T-helper 1 cell treated with Interleukin-12 subunit alpha and Interleukin-12 subunit beta and Interleukin-4 antibody, amounts not matched to agents 30 ng/mL and 1 ng/mL, for 36 hours (primary cell): Measurements from ENCODE around the gene CLN6. TPM values are rescaled to one million over a fixed set of nuclear protein-coding genes. Genes with fewer than 3 reads are reported as not detected.

Source experiments
- intact Hi-C: fragments of 100-400 bp; cut with micrococcal nuclease; formaldehyde crosslinking; loops from one replicate; pipeline ENCODE4 v1.15.1; 2024
- total RNA-seq: library from RNA; stranded (reverse); gene quantifications from 2 replicates; pipeline ENCODE4 v1.2.3, GENCODE V29; 2022

Gene CLN6
- 66.8 and 69.1 TPM in 2 replicates for total RNA-seq

DNA sequence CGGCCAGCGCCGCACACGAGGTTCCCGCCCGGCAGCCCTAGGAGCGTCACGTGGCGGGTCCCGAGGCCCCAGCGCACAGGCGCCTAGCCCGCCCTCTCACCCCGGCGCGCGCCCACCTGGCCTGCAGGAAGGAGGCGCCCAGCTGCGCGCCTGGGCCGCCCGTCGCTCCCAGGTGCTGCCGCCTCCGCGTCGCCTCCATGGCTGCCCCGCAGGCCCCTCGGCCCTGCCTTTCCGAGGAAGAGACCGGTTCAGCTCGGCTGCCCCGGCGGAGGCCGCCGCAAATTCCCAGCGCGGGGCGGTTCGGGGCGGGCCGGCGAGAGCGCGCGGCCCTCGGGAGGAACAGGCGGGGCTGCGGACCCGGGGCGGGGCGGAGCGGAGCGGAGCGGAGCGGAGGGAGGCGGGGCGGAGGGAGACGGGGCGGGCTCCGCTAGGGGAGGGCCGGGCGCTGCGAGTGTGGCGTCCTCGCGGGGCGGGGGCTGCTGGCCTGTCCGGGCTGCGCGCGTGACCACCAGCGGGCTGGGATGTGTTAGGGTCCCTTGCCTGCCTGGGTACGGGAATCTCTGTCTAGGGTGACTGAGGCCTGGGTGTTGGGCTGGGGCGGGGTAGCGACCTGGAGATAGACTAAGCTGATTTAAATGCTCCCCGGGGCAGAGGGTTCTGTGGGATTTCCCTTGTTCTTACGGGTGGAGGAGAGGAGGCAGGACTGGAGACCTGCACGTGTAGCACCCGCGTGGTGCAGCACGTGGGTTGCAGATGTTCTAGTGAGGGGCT, at the start of gene CLN6:
CLN6 (minus strand) TSS at position 343 of the 771 bp plus-strand sequence; CDS start at position 199, 144 bp downstream.
- intact Hi-C loops: loop anchor here (1.0 to 2.0 kb wide), 6 partner anchors 21 to 389 kb away; partner anchors contain the start of genes FEM1B, PIAS1 and RNU6-1

DNA sequence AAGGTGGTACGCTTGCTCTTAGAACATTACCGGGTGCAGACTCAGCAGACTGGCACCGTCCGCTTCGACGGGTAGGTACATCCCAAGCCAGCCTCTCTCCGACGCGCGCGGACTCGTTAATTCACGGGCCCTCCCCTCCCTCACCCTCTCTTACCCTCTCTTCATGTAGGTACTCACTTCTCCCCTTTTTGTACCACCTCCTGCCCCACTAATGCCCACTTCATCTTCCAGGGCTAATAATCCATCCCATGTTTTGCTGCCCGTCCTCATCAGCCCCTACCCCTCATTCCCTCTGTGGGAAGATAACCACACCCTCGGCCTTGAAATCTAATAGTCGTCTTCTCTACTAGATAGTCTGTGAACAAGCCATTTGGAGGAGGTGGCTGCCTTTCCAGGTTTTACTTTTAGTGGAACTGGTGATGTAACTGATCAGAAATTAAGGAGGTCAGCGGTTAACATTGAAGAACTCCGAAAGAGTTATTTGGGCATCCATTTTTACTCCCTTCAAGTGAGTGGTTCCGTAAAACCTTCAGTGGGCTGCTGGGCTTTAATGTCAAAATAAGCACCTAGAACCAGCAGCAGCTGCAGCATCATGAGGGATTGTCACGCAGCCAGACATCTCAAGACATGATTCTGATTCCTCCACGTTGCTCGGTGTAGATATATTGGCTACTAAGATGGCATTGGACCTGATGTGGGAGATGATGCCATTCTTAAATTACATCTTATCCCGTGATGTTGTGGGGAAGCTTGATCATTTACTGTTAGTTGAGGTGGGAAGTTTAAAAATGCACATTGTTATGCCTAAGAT, 49.3 kb upstream of the CLN6 start:
- intact Hi-C loops: loop anchor here (1.0 to 5.0 kb wide), 7 partner anchors 21 to 1771 kb away; partner anchors contain the start of genes MAP2K5 and ZWILCH

DNA sequence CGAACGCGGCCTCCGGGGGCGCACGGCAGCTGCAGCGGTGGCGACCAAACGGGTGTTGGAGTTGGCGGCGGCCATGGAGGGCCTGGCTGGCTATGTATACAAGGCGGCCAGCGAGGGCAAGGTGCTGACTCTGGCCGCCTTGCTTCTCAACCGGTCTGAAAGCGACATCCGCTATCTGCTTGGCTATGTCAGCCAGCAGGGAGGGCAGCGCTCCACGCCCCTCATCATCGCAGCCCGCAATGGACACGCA, 48.7 kb upstream of the CLN6 start:
- intact Hi-C loops: loop anchor here (1.0 to 5.0 kb wide), 7 partner anchors 21 to 1771 kb away; partner anchors contain the start of genes MAP2K5 and ZWILCH

GRCh38 chr15:68277603-68278344, 48.2 kb upstream of the CLN6 start, which contains the start of gene FEM1B:
FEM1B (plus strand) TSS chr15:68277745; CDS start chr15:68278418, 673 bp downstream.
- intact Hi-C loops: loop anchor here (1.0 to 5.0 kb wide), 10 partner anchors 20 to 1770 kb away; partner anchors contain the start of genes CLN6, MAP2K5, PIAS1 and ZWILCH

DNA sequence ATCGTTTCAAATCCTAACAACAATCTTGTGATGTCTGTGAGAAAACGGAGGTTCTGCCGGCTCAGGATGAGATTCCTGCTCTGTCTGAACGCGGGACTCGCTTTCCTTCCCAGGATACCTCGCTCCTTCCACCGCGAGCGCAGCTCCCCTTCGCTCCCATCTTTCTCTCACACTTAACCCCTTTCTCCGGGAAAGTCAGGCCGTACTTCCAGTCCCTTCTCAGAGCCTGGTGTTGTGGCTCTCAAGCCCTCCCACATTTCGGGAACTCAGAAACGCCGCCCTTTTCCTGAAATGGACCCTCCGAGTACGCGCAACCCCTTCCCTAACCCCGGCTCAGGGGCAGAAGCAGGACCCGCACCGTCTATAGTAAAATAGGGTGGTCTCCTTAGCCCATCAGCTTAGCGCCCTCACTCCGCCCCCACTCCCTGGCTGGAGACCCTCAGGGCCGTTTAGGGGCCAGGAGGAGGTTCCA, 47.6 kb upstream of the CLN6 start:
- intact Hi-C loops: loop anchor here (1.0 to 5.0 kb wide), 7 partner anchors 20 to 1770 kb away; partner anchors contain the start of genes CLN6, MAP2K5, PIAS1 and ZWILCH

- intact Hi-C loops: loop anchor here (1.0 to 5.0 kb wide), 7 partner anchors 19 to 1769 kb away; partner anchors contain the start of genes CLN6, MAP2K5, PIAS1 and ZWILCH
Observed at GRCh38 chr15:68276668-68277067, 47.1 kb upstream of the CLN6 start.

DNA sequence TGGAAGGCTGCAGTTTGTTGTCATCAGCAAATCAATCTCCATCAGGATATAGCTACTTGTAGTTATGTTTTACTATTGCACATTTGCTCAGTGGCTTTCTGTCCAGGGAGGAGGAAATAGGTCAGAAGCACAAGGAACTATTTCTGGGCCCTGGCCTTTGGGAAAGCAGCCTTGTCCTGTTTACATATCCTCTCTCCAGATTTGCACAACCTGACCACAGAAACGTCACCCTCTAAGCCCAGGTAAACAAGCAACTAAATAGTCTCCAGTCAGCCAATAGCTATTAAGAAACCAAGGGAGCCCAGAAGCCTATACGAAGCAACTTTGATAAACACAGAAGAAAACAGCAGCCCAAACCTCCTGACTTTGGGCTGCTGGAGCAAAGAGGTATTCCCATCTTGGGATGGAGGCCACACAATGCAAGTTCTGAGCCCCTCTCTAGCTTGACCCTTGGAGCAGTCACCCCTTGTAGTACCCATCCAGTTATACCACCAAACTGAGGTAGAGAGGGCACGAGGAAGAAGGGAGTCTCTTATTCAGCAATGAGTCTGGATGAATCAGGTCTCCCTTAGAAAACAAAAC, 45.7 kb upstream of the CLN6 start:
- intact Hi-C loops: loop anchor here (5.0 kb wide), 4 partner anchors 522 to 1768 kb away; partner anchors contain the start of genes MAP2K5 and ZWILCH

DNA sequence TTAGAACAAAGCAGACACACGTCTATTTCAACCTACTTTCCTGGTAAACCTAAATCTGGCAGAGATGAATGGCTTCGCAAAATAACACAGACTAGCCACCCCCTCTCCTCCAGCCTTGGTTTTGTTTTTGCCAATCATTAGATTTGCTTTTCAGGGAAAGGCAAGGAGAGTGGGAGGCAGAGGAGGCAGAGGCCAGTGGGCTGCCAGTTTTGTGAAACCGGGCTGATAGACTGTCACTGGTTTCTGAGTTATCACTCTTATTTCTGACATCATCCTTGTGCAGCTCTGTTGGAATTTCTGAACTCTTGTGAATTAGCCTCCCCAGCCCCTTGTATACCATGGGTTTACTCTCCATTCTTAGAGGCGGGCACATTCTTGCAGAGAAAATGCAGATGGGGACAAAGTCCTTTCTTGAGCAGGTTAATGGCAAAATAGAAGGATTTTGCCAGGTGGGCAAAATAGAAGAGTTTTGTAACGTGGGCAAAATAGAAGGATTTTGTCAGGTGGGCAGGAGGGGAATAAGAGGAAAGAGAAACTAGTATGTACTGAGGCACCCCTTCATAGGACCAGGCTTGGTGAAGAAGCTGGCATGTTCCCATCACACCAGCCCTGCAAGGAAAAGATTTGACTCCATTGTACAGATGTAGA, 44.8 kb upstream of the CLN6 start:
- intact Hi-C loops: no loop called here

DNA sequence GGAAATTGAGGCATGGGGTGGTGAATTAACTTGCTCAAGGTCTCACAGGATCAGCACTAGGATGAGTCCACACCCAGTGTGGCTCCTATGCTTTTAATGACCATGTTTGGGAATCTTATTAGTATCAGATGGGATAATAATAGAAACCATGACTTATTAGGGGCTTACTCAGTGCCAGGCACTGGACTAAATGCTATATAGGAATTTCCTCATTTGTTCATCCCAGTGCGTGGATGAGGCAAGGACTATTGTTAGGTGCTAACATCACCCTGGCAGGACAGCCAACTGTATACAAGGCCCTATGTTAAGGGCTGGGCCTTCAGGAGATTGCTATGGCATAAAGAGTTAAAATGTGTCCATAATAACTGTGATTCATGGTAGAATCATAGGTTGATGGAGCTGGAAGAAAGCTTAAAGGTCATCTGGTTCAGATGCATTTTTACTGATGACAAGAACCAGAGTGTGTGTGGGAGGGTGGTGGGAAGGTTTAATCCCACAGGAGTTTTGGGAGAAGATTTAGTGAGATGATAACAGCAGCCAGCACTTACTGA, 43.3 kb upstream of the CLN6 start:
- intact Hi-C loops: no loop called here

DNA sequence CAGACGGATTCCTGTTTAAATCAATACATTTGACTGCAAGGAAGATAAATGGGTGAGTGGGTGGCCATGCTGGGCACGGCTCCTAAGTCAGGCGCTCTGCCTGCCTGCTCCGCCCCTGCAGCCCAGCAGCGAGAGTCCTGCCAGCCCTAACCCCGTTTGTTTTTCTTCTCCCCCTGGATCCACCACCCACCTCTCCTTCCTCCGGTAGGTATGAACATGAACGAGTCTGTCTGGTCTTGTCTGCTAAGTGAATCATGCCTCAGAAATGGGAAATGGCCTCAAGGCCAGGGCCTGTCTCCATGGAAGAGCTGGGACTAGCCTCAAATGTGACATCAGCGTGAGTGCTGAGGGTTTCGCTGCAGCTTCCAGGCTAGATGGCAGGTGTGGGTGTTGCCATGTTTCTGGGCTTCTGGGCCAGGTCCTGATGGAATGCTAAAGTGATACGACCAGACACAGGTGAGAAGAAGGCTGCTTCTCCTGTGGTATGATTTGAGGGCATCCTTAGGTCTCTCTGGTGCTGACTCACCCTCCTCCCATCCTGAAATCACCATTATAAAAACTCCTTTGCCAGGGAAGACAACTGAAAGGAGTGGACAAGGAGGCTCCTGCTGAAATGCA, 42.4 kb upstream of the CLN6 start:
- intact Hi-C loops: no loop called here

- intact Hi-C loops: no loop called here
Observed at GRCh38 chr15:68268405-68268804, 38.9 kb upstream of the CLN6 start.

GRCh38 chr15:68265674-68266073, 36.1 kb upstream of the CLN6 start:
- intact Hi-C loops: no loop called here

DNA sequence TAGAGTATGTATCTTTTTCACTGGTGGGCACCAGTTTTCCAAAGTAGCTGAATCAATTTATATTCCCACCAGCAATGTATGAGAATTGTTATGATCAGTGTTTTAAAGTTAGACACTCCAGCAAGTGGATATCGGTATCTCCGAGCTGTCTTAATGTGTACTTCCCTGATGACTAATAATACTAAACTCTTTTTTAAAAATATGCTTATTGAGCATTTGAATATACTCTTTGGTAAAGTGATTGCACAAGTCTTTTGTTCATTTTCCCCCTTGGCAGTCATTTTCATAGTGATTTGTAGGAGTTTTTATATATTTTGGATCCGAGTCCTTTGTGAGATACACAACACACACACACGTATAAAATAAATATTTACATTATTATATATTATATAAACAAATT, 35.6 kb upstream of the CLN6 start:
- intact Hi-C loops: no loop called here

GRCh38 chr15:68264282-68264681, 34.8 kb upstream of the CLN6 start:
- intact Hi-C loops: no loop called here

GRCh38 chr15:68262514-68263356, 33.2 kb upstream of the CLN6 start:
- intact Hi-C loops: no loop called here

DNA sequence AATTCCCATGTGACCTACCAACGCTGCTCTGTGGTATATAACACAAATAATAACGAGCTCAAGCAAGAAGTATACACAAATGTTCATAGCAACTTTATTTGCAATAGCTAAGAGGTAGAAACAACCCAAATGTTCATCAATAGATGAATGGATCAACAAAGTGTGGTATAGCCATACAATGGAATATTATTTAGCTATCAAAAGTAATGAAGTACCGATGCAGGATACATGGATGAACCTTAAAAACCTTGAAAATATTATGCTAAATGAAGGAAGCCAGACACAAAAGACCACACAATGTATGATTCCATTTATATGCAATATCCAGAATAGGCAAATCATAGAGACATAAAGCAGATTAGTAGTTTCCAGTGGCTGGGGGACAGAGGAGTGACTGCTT, 32.5 kb upstream of the CLN6 start:
- intact Hi-C loops: no loop called here

DNA sequence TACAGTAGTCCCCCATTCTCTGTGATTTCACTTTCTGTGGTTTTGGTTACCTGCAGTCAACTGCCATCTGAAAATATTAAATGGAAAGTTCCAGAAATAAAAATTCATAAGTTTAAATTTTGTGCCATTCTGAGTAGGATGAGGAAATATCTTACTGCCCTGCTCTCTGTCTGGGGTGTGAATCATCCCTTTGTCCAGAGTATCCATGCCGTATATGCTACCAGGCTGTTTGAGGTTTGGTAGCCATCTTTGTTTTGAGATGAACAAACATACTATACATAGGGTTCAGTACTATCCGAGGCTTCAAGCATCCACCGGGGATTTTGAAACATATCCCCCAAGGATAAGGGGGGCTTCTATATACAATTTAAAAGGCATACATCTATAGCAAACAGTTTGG, 31.7 kb upstream of the CLN6 start:
- intact Hi-C loops: no loop called here

DNA sequence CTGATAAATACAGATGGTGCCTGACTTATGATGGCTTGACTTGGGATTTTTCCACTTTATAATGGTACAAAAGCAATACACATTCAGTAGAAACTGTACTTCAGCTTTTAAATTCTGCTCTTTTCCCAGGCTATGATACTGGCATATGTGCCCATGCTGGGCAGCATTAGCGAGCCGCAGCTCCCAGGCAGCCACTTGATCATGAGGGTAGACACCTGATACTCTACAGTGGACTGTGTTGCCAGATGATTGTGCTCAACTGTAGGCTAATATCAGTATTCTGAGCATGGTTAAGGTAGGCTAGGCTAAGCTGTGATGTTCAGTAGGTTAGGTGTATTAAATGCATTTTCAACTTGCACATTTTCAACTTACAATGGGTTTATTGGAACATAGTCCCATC, 30.4 kb upstream of the CLN6 start:
- intact Hi-C loops: no loop called here

DNA sequence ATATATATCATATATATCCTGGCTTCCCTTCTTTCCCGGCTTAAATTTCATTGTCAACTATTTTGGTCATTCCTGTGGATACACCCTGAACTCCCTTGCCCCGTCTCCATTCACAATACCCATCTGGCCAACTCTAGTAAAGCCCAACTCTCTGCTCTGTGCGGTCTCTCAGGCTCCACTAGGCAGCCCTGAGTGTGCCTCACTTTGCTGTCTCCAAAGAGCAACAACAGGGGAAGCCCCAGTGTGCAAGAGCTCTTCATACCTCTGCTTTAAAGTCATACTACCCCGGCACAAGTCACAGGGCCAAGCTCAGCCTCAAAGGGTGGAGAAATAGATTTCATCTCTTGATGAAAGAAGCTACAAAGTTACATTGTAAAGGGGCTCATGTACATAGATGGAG, 29.2 kb upstream of the CLN6 start:
- intact Hi-C loops: no loop called here
